Choroid plexus epithelial cell (primary cell): ENCODE data around the gene PRMT7.

Experiments
- DNase-seq: peaks from one replicate; pipeline ENCODE4 v3.0.0-alpha.2; 2010; ENCODE audit warnings: low read depth
- H3K4me3 ChIP-seq: 2 replicates; pipeline ENCODE4 v1.5.1; 2011; ENCODE audit warnings: low read depth, mild to moderate bottlenecking, control low read depth, low read length, moderate library complexity
- TF ChIP-seq, protein P1 (sequence below): conservative IDR thresholded peaks from 2 replicates; pipeline ENCODE4 v1.5.1; 2011; ENCODE audit warnings: low read depth, mild to moderate bottlenecking, control low read depth, inconsistent platforms, low read length, moderate library complexity

Gene PRMT7

DNA sequence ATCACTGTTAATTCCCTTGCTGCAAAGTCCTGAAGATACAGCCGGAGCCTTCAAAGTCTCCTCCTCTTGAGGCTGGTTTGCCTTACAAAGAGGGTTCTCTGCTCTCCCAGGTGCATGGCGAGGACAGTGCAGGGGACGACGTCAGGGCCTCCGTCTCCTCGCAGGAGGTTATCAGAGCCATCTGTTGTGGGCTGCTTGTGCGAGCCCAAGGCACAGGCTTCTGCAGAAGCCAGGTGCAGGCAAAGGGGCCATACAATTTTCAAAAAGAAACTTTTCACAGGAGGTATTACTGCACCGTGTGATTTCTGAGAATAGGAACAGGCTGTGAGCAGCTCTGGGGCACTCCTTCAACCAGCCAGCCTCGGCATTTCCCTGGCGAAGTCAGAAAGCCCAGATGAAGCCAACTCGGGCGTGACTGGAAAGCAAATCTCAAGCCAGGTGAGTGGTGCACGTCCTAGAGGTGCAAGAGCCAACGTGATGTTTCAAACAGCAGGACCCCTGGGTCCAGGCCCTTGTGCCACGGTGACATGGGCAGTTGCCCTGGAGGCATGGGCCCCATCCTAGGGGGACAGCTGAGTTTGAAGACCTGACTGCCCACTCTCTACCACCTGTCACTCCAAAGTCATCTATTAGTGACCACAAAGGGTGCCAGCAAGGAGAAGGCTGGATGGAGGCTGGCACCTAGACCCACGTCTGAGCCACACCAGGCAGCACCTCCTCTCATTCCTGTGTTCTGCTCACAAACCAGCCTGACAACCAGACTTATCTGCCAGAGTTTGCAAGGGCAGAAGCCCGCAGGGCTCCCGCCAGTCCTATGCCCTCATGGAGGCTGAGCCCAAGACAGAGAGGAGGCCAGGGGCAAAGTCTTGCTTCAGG is 68.9 kb downstream of the PRMT7 start:
- DNase-seq = no peak
- TF ChIP-seq, protein P1, sequence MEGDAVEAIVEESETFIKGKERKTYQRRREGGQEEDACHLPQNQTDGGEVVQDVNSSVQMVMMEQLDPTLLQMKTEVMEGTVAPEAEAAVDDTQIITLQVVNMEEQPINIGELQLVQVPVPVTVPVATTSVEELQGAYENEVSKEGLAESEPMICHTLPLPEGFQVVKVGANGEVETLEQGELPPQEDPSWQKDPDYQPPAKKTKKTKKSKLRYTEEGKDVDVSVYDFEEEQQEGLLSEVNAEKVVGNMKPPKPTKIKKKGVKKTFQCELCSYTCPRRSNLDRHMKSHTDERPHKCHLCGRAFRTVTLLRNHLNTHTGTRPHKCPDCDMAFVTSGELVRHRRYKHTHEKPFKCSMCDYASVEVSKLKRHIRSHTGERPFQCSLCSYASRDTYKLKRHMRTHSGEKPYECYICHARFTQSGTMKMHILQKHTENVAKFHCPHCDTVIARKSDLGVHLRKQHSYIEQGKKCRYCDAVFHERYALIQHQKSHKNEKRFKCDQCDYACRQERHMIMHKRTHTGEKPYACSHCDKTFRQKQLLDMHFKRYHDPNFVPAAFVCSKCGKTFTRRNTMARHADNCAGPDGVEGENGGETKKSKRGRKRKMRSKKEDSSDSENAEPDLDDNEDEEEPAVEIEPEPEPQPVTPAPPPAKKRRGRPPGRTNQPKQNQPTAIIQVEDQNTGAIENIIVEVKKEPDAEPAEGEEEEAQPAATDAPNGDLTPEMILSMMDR = no peak
- H3K4me3 ChIP-seq = no peak overlapping the region

DNA sequence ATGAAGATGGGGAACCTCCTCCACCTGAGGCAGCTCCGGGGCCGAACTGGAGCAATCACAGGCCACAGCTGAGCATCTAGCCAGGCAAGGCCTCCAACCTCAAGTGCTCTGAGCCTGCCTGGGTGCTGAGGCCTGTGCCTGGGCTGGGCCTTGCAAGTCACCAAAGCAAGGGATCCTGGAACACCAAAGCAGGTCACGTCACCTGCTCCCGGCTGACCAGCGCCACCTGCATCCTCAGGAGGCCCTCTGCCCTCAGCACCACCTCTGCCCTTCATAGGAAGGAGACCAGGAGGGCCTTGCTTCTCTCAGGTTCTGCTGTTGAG is 69.5 kb downstream of the PRMT7 start:
- H3K4me3 ChIP-seq = no peak overlapping the region
- no peak for DNase-seq
- TF ChIP-seq, protein P1 = no peak

DNA sequence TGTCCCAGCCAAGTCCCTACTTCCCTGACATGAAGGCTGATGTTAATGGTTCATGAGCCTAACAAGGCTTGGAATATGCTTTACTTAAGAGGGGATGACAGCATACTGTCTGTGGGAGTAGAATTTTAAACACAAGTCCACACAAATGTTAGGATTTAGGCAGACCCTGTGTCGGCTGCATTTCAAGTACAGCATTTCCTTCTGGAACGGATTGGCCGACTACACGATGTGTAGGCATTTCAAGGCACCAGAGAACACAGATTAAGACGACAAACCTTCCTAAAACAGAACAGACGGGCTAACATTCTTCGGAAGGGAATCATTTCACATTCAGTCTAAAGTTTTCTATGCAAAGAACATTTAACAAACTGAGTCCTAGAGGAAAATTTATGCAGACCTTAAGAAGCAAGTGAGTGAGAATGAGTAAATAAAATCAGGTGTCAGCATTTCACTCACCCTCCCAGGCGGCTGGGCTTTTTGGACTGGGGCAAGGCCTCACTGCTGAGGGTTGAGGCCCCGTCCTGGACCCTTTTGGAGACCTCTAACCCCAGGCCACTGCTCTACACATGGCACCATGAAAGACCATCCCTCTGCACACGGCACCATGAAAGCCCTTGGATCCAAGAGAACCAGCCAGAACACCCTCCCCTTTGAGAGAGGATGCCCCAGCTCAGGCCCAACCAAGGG is 70.0 kb downstream of the PRMT7 start:
- DNase-seq = no peak
- TF ChIP-seq, protein P1 = no peak
- no peak overlapping the region for H3K4me3 ChIP-seq

DNA sequence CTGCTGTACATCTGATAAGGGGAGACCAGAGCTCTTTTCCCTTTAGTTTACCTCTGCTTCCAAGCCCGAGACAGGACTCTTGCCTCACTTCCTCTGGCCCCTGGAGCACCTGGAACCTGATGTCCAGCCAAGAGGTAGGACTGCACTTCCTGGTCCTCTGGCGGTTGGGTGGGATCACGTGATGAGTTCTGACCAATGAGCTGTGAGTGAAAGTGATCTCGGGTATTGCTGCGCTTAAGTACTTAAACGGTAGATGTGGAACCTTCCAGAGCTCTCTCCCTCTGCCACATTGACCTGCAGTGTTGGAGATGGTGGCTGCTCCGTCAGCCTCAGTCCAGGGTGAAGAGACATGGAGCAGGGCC is 70.5 kb downstream of the PRMT7 start:
- DNase-seq = no peak
- no peak overlapping the region for H3K4me3 ChIP-seq
- TF ChIP-seq, protein P1 = no peak

DNA sequence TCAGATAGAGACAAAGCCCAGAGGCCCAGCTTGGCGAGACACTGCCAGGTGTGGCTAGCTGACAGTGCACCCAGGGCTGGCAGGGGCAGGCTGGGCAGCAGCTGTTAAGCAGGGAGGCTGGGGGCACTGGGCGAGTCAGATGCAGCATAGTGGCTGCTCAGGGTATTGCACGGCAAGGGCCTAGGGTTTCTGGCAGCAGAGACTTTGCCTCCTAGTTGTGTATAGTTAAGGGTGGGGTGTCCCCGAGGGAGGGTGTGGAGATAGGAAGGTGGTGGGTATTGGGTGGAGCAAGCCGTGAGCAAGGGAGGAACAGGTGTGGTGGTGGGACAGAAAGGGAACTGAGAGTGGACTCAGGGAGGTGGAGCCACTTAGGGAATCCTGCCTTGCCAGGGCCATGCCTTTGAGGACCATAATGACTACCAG is 71.5 kb downstream of the PRMT7 start:
- no peak for DNase-seq
- H3K4me3 ChIP-seq = no peak overlapping the region
- TF ChIP-seq, protein P1 = peak; percentile 32

DNA sequence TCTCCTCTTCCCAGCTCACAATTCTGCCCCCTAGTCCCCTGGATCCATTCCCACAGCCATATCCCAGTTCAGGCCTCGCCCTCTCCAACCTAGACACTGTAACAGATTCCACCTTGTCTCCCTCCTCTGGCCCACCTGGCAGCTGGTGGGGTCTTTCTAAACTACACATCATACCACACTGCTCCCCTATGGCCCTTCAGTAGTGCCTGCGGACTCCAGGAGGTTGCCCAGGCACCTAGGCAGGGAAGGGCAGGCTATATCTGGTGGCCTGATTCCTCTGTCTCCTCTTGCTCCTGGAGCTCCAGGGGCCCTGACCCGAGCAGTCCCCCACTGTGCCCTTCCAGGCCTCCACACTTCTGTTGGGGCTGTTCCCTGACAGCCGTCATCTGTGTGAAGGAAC is 73.0 kb downstream of the PRMT7 start:
- no peak overlapping the region for H3K4me3 ChIP-seq
- TF ChIP-seq, protein P1 = no peak
- no peak for DNase-seq
